PFSK-1 (cell line): Measurements from ENCODE around the gene GRIK1.

Source experiments
- POLR2AphosphoS5 ChIP-seq: IDR thresholded peaks from 2 replicates; pipeline ENCODE4 v1.6.1; 2012; ENCODE audit warnings: low read depth, mild to moderate bottlenecking, control low read depth, low read length, moderate library complexity
- TAF1 ChIP-seq: IDR thresholded peaks from 2 replicates; pipeline ENCODE4 v1.6.1; 2012; ENCODE audit warnings: low read length, control low read depth, borderline replicate concordance; ENCODE audit not compliant: insufficient read depth
- TF ChIP-seq, protein P1 (sequence below), 2 experiments: IDR thresholded peaks; 2 replicates each; pipeline versions ENCODE4 v1.6.1 to v1.8.0; 2011 to 2012; ENCODE audit warnings: low read depth in 2 of 2, low read length in 2 of 2, control low read depth in 1 of 2, inconsistent platforms in 1 of 2, mild to moderate bottlenecking in 1 of 2, moderate library complexity in 1 of 2; ENCODE audit not compliant: insufficient read depth in 1 of 2

DNA sequence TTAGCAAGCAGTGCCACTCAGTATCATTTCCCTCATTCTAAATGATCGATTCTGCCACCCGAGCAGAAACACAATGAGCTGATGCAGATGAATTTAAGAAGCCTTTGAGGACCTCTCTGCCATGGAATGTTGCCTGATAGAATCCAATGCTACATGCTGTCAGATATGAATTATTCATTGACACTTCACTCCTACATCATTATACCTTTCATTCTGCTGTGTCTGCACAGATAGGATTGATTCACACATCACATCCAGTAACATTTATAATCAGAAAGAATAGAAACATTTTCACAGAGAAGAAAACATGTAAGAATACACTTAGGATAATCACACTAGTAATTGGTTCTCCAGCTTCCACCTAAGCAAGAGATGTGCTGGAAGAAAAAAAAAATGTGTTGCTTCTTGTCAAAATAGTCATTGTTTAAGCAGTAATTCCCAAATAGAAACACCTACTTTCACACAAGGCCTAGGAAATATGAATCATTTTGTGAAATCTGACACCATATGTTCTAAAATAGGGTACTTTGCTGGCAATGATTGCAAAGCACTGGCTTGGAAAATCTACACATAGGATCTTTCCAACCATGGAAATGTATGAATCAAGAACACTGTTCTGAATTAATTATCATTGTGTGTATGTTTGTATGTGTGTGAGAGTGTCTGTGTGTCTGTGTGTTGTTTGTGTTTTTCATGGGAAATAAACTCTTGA, 110.1 kb downstream of the GRIK1 start:
- TF ChIP-seq, protein P1, sequence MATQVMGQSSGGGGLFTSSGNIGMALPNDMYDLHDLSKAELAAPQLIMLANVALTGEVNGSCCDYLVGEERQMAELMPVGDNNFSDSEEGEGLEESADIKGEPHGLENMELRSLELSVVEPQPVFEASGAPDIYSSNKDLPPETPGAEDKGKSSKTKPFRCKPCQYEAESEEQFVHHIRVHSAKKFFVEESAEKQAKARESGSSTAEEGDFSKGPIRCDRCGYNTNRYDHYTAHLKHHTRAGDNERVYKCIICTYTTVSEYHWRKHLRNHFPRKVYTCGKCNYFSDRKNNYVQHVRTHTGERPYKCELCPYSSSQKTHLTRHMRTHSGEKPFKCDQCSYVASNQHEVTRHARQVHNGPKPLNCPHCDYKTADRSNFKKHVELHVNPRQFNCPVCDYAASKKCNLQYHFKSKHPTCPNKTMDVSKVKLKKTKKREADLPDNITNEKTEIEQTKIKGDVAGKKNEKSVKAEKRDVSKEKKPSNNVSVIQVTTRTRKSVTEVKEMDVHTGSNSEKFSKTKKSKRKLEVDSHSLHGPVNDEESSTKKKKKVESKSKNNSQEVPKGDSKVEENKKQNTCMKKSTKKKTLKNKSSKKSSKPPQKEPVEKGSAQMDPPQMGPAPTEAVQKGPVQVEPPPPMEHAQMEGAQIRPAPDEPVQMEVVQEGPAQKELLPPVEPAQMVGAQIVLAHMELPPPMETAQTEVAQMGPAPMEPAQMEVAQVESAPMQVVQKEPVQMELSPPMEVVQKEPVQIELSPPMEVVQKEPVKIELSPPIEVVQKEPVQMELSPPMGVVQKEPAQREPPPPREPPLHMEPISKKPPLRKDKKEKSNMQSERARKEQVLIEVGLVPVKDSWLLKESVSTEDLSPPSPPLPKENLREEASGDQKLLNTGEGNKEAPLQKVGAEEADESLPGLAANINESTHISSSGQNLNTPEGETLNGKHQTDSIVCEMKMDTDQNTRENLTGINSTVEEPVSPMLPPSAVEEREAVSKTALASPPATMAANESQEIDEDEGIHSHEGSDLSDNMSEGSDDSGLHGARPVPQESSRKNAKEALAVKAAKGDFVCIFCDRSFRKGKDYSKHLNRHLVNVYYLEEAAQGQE (IDR thresholded peaks at IDR 0.05; ENCODE audit: insufficient read depth in 1 of 2, low read depth in 2 of 2, low read length in 2 of 2) = no peak
- no peak for TF ChIP-seq POLR2AphosphoS5
- TF ChIP-seq TAF1 = no peak
